ENCODE measurements around the gene POT1. TPM values are rescaled to one million over a fixed set of nuclear protein-coding genes. Genes with fewer than 3 reads are reported as not detected.

Gene POT1
- total RNA-seq, 2 donors from 2014 or later = 27.3 to 27.8 TPM

GRCh38 chr7:124784879-124785818, 144.5 kb downstream of the POT1 start:
- no peaks in the 10 kb centered on the region for H3K36me3 Mint-ChIP-seq
- H3K9me3 Mint-ChIP-seq = no peaks in the 10 kb centered on the region
- no peak overlapping the region for H3K27ac Mint-ChIP-seq
- no peak overlapping the region for H3K4me3 Mint-ChIP-seq
- DNase-seq (ENCODE audit: low spot score) = no peak
- H3K4me1 Mint-ChIP-seq (ENCODE audit: low read depth in 2 of 2) = no peaks in the 10 kb centered on the region
- ATAC-seq = no peak
- peaks cover 0 to 5% of the 10 kb centered on the region in 2 donors for H3K27me3 Mint-ChIP-seq

DNA sequence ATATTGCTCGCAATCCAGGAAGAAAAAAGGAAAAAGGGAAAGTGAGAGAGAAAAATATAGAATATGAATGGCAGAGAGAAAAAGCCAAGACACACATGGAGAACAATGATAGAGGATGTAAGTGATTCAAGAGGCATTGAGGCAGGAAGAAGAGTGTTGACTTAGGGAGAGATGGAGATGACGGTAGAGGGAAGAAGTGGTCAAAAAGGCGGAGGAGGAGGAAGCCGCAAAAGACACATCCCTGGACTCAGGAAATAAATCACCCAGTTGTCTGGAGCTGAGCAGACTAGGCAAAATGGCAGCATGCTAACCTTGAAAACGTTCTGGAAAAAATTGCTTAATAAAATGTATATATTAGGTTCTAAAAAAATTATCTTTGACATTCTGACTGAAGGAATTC, 146.4 kb downstream of the POT1 start:
- H3K27ac Mint-ChIP-seq = no peak overlapping the region
- H3K4me3 Mint-ChIP-seq = no peak overlapping the region
- H3K27me3 Mint-ChIP-seq = no peaks in the 10 kb centered on the region
- no peaks in the 10 kb centered on the region for H3K36me3 Mint-ChIP-seq
- ATAC-seq = no peak
- no peak for DNase-seq (ENCODE audit: low spot score)
- H3K4me1 Mint-ChIP-seq (ENCODE audit: low read depth in 2 of 2) = no peaks in the 10 kb centered on the region
- no peaks in the 10 kb centered on the region for H3K9me3 Mint-ChIP-seq

- Mint-ChIP-seq H3K9me3 (no peaks in the 10 kb centered on the region), H3K4me3 (no peak overlapping the region), H3K4me1 (ENCODE audit: low read depth in 2 of 2) (no peaks in the 10 kb centered on the region), H3K27me3 (no peaks in the 10 kb centered on the region), H3K36me3 (no peaks in the 10 kb centered on the region), H3K27ac (no peak overlapping the region)
- ATAC-seq = no peak
- no peak for DNase-seq (ENCODE audit: low spot score)
Observed at GRCh38 chr7:124781907-124782734, 147.5 kb downstream of the POT1 start.

DNA sequence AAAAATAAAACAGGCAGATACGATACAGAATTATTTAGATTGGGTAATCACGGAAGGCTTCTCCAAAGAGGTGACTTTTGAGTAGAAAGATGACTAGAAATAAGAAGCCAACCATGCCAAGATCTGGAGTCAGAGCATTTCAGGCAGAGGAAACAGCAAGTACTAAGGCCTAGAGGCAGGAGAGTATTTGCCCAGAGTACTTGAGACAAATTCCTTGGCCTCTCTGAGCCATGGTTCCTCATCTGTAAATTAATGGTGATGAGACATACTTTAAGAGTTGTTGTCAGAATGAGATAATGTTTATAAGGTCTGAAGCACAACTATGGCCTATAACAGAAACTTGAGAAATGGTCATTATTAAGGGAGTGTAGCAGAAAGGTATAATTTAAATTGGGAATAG, 148.2 kb downstream of the POT1 start:
- H3K9me3 Mint-ChIP-seq = no peaks in the 10 kb centered on the region
- H3K27me3 Mint-ChIP-seq = no peaks in the 10 kb centered on the region
- H3K27ac Mint-ChIP-seq = no peak overlapping the region
- no peaks in the 10 kb centered on the region for H3K4me1 Mint-ChIP-seq (ENCODE audit: low read depth in 2 of 2)
- no peak for DNase-seq (ENCODE audit: low spot score)
- no peak overlapping the region for H3K4me3 Mint-ChIP-seq
- H3K36me3 Mint-ChIP-seq = no peaks in the 10 kb centered on the region
- no peak for ATAC-seq

GRCh38 chr7:124780608-124781007, 149.0 kb downstream of the POT1 start:
- H3K4me1 Mint-ChIP-seq (ENCODE audit: low read depth in 2 of 2) = no peaks in the 10 kb centered on the region
- H3K27ac Mint-ChIP-seq = no peak overlapping the region
- DNase-seq (ENCODE audit: low spot score) = no peak
- no peaks in the 10 kb centered on the region for H3K9me3 Mint-ChIP-seq
- no peaks in the 10 kb centered on the region for H3K36me3 Mint-ChIP-seq
- H3K4me3 Mint-ChIP-seq = no peak overlapping the region
- H3K27me3 Mint-ChIP-seq = no peaks in the 10 kb centered on the region
- ATAC-seq = no peak

GRCh38 chr7:124780056-124780455, 149.6 kb downstream of the POT1 start:
- Mint-ChIP-seq H3K27me3 (no peaks in the 10 kb centered on the region), H3K36me3 (no peaks in the 10 kb centered on the region), H3K4me1 (ENCODE audit: low read depth in 2 of 2) (no peaks in the 10 kb centered on the region), H3K27ac (no peak overlapping the region), H3K9me3 (no peaks in the 10 kb centered on the region), H3K4me3 (no peak overlapping the region)
- DNase-seq (ENCODE audit: low spot score) (no peak), ATAC-seq (no peak)

GRCh38 chr7:124779620-124780019, 150.0 kb downstream of the POT1 start:
- ATAC-seq = no peak
- Mint-ChIP-seq H3K27me3 (no peaks in the 10 kb centered on the region), H3K36me3 (no peaks in the 10 kb centered on the region), H3K4me1 (ENCODE audit: low read depth in 2 of 2) (no peaks in the 10 kb centered on the region), H3K4me3 (no peak overlapping the region), H3K9me3 (no peaks in the 10 kb centered on the region), H3K27ac (no peak overlapping the region)
- no peak for DNase-seq (ENCODE audit: low spot score)

DNA sequence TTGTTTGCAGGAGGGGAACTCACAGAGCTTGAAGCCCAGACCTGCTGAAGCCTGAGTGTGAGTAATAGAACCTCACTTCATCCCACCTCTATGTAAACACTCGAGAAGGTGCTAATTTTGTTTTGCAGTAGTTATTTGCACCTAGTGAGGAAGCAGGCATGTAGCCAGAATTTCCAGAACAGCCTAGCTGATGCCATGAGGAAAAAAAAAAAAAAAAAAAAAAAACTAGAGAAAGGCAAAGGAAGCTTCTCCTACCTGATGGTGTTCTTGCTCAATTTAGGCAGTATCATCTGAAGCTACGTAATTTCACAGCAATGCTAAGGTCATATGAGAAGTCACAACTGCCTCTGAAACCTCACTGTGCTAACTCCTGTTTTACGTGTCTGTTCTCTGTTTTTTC, 150.4 kb downstream of the POT1 start:
- no peak for ATAC-seq
- H3K27ac Mint-ChIP-seq = no peak overlapping the region

DNA sequence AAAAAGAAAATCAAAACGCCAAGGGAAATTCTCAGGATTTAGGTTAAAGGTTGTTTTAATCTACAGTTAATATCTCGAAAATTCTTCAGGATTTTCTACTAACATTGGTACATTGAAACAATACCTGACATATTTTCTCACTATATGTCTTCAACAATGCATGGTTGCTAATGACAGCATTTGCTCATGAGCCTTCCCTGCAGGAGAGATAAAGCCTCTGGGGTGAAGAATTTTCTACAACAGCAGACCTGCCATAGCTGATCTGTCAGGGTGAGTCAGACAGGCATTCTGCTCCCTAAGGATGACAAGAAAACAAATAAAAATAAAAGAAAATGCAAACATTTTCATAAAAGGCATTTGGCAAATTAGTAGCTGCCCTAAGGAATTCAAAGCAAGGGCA, 152.4 kb downstream of the POT1 start:
- Mint-ChIP-seq H3K27me3 (peaks cover 5 to 6% of the 10 kb centered on the region in 2 donors), H3K27ac (no peak overlapping the region), H3K4me1 (ENCODE audit: low read depth in 2 of 2) (no peaks in the 10 kb centered on the region), H3K9me3 (no peaks in the 10 kb centered on the region), H3K36me3 (no peaks in the 10 kb centered on the region), H3K4me3 (no peak overlapping the region)
- DNase-seq (ENCODE audit: low spot score) (no peak), ATAC-seq (no peak)

More for the DNA sequence above, 150.4 kb downstream of the POT1 start:
- Mint-ChIP-seq H3K27me3 (peaks cover 0 to under 1% of the 10 kb centered on the region in 2 donors), H3K36me3 (no peaks in the 10 kb centered on the region), H3K4me1 (ENCODE audit: low read depth in 2 of 2) (no peaks in the 10 kb centered on the region), H3K9me3 (no peaks in the 10 kb centered on the region), H3K4me3 (no peak overlapping the region)
- DNase-seq (ENCODE audit: low spot score) = no peak

- Mint-ChIP-seq H3K9me3 (no peaks in the 10 kb centered on the region), H3K27me3 (peaks cover 6 to 13% of the 10 kb centered on the region in 2 donors), H3K4me1 (ENCODE audit: low read depth in 2 of 2) (no peaks in the 10 kb centered on the region), H3K4me3 (no peak overlapping the region), H3K27ac (no peak overlapping the region), H3K36me3 (no peaks in the 10 kb centered on the region)
- ATAC-seq = no peak
- DNase-seq (ENCODE audit: low spot score) = no peak
Observed at GRCh38 chr7:124776153-124776552, 153.5 kb downstream of the POT1 start.

DNA sequence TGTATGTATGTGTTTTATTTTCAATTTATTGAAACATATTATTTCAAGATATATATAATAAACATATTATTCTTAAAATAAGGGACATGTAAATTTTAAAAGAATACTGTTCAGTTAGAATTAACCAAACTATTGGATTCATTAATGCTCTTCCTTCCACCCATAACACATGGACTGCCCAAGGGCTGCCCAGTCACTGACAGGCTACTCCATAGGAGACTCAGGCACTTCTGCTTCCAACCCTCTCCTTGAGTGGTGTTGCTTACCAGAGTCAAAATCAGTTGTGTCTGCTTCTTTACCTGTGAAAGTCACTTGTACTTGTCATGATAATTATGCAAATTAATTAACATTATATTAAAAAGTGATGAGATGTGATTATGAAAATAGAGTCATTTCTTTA, 154.2 kb downstream of the POT1 start:
- no peak for DNase-seq (ENCODE audit: low spot score)

DNA sequence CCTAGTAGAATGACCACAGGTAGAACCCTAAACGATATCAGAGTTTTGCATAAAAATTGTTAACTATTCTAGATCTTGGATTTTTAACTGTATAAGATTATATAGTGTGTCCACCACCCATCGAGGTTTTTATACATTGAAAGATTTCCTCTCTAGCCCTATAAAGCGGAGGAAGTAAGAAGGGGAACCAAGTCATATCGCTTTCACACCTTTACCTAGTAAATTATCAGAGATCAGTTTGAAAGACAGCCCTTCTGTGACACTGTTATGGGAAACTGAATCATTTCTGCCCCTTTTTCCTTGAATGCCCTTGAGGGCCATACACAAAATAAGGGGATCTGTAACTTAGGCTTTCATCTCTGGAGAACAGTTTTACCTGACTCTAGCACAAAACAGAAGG, 155.7 kb downstream of the POT1 start:
- ATAC-seq (no peak), DNase-seq (ENCODE audit: low spot score) (no peak)
- H3K9me3 Mint-ChIP-seq = no peaks in the 10 kb centered on the region
- peaks cover 6 to 13% of the 10 kb centered on the region in 2 donors for H3K27me3 Mint-ChIP-seq
- H3K27ac Mint-ChIP-seq = no peak overlapping the region
- H3K4me1 Mint-ChIP-seq (ENCODE audit: low read depth in 2 of 2) = no peaks in the 10 kb centered on the region
- no peaks in the 10 kb centered on the region for H3K36me3 Mint-ChIP-seq
- no peak overlapping the region for H3K4me3 Mint-ChIP-seq

More for the DNA sequence above, 154.2 kb downstream of the POT1 start:
- Mint-ChIP-seq H3K9me3 (no peaks in the 10 kb centered on the region), H3K27me3 (peaks cover 6 to 13% of the 10 kb centered on the region in 2 donors), H3K4me1 (ENCODE audit: low read depth in 2 of 2) (no peaks in the 10 kb centered on the region), H3K4me3 (no peak overlapping the region), H3K36me3 (no peaks in the 10 kb centered on the region), H3K27ac (no peak overlapping the region)
- no peak for ATAC-seq

- no peak overlapping the region for H3K4me3 Mint-ChIP-seq
- DNase-seq (ENCODE audit: low spot score) = no peak
- H3K9me3 Mint-ChIP-seq = no peaks in the 10 kb centered on the region
- no peak for ATAC-seq
- no peaks in the 10 kb centered on the region for H3K4me1 Mint-ChIP-seq (ENCODE audit: low read depth in 2 of 2)
- H3K27me3 Mint-ChIP-seq = peaks cover 6 to 13% of the 10 kb centered on the region in 2 donors
- H3K27ac Mint-ChIP-seq = no peak overlapping the region
- H3K36me3 Mint-ChIP-seq = no peaks in the 10 kb centered on the region
Observed at GRCh38 chr7:124773339-124773738, 156.3 kb downstream of the POT1 start.
